HL-60 (cell line): ENCODE data around the gene GADD45G.

Experiments
- DNase-seq, 2 experiments: peaks; one replicate each; pipeline ENCODE4 v3.0.0-alpha.2; 2010 to 2020; ENCODE audit warnings: low read depth in 1 of 2, low spot score in 1 of 2
- H3K27ac ChIP-seq: fragments of 250-450 bp; sonication (Bioruptor Pico); replicated peaks from 2 replicates; pipeline ENCODE4 v1.5.1; 2020; ENCODE audit warnings: mild to moderate bottlenecking, moderate library complexity
- H3K27me3 ChIP-seq: fragments of 250-450 bp; sonication (Bioruptor Pico); 2 replicates; pipeline ENCODE4 v1.5.1; 2021; ENCODE audit warnings: mild to moderate bottlenecking, moderate library complexity; ENCODE audit not compliant: insufficient read depth, poor library complexity, severe bottlenecking
- H3K4me3 ChIP-seq: replicated peaks from 2 replicates; pipeline ENCODE4 v1.5.1; 2011; ENCODE audit warnings: mild to moderate bottlenecking, control low read depth, low read length; ENCODE audit not compliant: insufficient read depth
- GABPA ChIP-seq: IDR thresholded peaks from 2 replicates; pipeline ENCODE4 v1.6.1; 2012; ENCODE audit warnings: low read depth
- POLR2AphosphoS5 ChIP-seq: IDR thresholded peaks from 2 replicates; pipeline ENCODE4 v1.6.1; 2012; ENCODE audit warnings: low read depth
- SPI1 ChIP-seq: IDR thresholded peaks from 2 replicates; pipeline ENCODE4 v1.6.1; 2012; ENCODE audit warnings: low read depth, mild to moderate bottlenecking, borderline replicate concordance
- TF ChIP-seq, protein P1 (sequence below): IDR thresholded peaks from 2 replicates; pipeline ENCODE4 v1.6.1; 2012; ENCODE audit warnings: low read depth; ENCODE audit not compliant: insufficient replicate concordance
- TF ChIP-seq, protein P2 (sequence below): IDR thresholded peaks from one replicate; pipeline ENCODE4 v1.5.1; 2011; ENCODE audit warnings: low read length, control low read depth, inconsistent platforms; ENCODE audit not compliant: insufficient read depth

The GADD45G gene

DNA sequence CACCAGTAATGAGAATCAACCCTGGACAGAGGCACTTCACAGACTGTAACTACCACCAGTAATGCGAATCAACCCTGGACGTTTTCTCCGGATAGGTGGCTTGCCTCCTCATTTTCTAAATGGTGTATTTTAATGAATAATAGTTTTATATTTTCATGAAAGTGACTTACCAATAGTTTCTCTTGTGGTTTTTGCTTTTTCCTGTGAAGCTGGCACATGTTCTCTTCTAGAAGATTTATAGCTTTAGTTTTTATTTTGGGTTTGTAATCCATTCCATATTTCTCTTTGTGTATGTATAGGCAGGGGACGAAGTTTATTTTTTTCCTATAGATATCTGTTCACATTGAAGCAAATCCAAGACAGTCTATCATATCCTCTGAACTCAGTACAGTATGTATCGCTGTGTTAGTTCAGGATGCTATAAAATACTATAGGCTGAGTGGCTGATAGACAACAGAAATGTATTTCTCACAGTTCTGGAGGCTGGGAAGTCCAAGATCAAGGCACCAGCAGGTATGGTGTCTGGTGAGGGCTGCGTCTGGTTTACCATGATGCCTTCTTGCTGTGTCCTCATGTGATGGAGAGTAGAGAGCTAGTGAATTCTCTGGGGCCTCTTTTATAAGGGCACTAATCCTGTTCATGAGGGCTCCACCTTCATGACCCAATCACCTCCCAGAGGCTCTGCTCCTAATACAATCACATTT is 46.5 kb upstream of the GADD45G start:
- H3K27ac ChIP-seq: no peak overlapping the region

DNA sequence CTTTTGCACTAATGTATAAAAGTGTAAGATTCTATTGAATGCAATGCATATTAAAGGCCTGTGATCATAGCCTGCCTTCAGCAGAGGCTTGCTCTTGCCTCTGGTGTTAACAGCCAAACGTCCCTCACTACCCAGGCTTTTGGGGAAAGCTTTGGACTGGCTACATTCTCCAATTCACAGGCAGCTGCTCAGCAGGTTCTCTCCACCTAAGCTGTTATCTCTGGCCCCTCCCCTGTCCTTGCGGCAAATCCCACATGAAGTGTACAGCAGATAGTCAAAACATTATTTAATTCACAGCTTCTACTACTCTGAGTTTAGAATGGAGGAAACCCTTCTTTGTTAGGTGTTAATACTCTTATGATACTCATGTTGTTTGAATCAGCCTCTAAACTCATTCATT is 45.9 kb upstream of the GADD45G start:
- Histone ChIP-seq H3K4me3 (no peak overlapping the region), H3K27ac (no peak overlapping the region), H3K27me3 (no peaks in the 10 kb centered on the region)
- DNase-seq: no peak
- TF ChIP-seq, protein P1, sequence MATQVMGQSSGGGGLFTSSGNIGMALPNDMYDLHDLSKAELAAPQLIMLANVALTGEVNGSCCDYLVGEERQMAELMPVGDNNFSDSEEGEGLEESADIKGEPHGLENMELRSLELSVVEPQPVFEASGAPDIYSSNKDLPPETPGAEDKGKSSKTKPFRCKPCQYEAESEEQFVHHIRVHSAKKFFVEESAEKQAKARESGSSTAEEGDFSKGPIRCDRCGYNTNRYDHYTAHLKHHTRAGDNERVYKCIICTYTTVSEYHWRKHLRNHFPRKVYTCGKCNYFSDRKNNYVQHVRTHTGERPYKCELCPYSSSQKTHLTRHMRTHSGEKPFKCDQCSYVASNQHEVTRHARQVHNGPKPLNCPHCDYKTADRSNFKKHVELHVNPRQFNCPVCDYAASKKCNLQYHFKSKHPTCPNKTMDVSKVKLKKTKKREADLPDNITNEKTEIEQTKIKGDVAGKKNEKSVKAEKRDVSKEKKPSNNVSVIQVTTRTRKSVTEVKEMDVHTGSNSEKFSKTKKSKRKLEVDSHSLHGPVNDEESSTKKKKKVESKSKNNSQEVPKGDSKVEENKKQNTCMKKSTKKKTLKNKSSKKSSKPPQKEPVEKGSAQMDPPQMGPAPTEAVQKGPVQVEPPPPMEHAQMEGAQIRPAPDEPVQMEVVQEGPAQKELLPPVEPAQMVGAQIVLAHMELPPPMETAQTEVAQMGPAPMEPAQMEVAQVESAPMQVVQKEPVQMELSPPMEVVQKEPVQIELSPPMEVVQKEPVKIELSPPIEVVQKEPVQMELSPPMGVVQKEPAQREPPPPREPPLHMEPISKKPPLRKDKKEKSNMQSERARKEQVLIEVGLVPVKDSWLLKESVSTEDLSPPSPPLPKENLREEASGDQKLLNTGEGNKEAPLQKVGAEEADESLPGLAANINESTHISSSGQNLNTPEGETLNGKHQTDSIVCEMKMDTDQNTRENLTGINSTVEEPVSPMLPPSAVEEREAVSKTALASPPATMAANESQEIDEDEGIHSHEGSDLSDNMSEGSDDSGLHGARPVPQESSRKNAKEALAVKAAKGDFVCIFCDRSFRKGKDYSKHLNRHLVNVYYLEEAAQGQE: no peak
- TF ChIP-seq SPI1 (no peak), GABPA (no peak), POLR2AphosphoS5 (no peak)
- TF ChIP-seq, protein P2, sequence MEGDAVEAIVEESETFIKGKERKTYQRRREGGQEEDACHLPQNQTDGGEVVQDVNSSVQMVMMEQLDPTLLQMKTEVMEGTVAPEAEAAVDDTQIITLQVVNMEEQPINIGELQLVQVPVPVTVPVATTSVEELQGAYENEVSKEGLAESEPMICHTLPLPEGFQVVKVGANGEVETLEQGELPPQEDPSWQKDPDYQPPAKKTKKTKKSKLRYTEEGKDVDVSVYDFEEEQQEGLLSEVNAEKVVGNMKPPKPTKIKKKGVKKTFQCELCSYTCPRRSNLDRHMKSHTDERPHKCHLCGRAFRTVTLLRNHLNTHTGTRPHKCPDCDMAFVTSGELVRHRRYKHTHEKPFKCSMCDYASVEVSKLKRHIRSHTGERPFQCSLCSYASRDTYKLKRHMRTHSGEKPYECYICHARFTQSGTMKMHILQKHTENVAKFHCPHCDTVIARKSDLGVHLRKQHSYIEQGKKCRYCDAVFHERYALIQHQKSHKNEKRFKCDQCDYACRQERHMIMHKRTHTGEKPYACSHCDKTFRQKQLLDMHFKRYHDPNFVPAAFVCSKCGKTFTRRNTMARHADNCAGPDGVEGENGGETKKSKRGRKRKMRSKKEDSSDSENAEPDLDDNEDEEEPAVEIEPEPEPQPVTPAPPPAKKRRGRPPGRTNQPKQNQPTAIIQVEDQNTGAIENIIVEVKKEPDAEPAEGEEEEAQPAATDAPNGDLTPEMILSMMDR: no peak

More for the DNA sequence above, 46.5 kb upstream of the GADD45G start:
- TF ChIP-seq POLR2AphosphoS5 (no peak), SPI1 (no peak), GABPA (no peak)
- TF ChIP-seq, protein P2: no peak
- TF ChIP-seq, protein P1: no peak
- DNase-seq: no peak
- no peak overlapping the region for H3K4me3 ChIP-seq
- no peaks in the 10 kb centered on the region for H3K27me3 ChIP-seq

DNA sequence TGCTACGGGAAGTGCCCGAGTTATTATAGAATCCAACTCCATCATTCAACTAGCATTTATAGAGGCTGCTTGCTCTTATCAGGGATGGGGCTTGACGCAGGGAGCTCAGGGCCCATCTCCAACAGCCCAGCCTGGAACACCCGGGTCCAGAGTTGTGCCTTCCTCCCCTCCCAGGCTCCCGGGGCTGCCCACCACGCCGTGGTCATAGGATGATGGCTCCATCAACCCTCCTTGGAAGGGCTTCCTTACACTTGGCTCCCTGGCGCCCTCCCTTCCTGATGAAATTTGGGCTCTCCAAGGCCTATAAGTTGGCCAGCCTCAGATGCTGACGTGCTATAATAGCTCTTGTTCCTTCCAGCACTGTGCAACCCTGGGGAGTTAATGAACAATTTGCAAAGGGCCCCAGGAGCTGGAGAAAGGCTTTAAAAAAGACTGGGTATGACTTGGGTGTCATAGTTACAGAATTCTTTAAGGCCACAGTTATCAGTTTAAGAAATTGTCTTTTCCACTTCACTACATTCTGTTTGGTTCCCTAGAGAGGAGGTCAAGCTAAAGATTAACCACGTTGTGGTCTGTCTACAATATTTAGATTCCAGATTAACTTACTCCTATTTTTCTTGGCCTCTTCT is 42.5 kb upstream of the GADD45G start:
- Histone ChIP-seq H3K27ac (no peak overlapping the region), H3K4me3 (no peak overlapping the region), H3K27me3 (no peaks in the 10 kb centered on the region)
- no peak for DNase-seq
- TF ChIP-seq, protein P2: no peak
- TF ChIP-seq, protein P1: no peak
- no peak for TF ChIP-seq GABPA
- TF ChIP-seq SPI1: no peak
- no peak for TF ChIP-seq POLR2AphosphoS5
